K562 (cell line): ENCODE data around the gene OR2AT4. TPM values are rescaled to one million over a fixed set of nuclear protein-coding genes. Genes with fewer than 3 reads are reported as not detected.
A peak's percentile ranks its signal among the peaks of the same experiment; 100 is the strongest.

Source experiments
- ATAC-seq: fragments of 200-7000 bp; cut with Tn5 transposase; 3 replicates; pipeline ENCODE4 v1.9.1; 2020; ENCODE audit warnings: moderate library complexity
- BruUV-seq: library from RNA; stranded (reverse); fragments of 400-500 nt; replicated peaks from 2 replicates; lab custom pipeline; 2021; lab: Mats Ljungman, UMichigan
- CTCF ChIA-PET: fragments of 300-600 bp; formaldehyde crosslinking; extraction: SDS; loops from one replicate; lab custom pipeline; 2021; ENCODE audit warnings: low intra/inter-chr PET ratio; lab: Yijun Ruan, JAX
- POLR2A ChIA-PET: fragments of 300-600, 350-650 bp; sonication (Branson Sonifier 250); formaldehyde crosslinking; extraction: SDS; loops from one replicate; lab custom pipeline; 2021; ENCODE audit warnings: antibody characterized with exemption, inconsistent platforms; lab: Yijun Ruan, JAX
- DNase-seq, 4 experiments: peaks; one replicate each; pipeline versions ENCODE4 v3.0.0 to v3.0.0-alpha.2; 2011 to 2018; ENCODE audit warnings: low spot score in 3 of 4, mixed read lengths in 3 of 4; ENCODE audit errors: extremely low read depth in 1 of 4
- FAIRE-seq: peaks from 2 replicates; lab custom pipeline; 2011; peaks lifted over from hg19 to GRCh38; lab: Jason Lieb, UNC
- H2AFZ ChIP-seq: 2 replicates; pipeline ENCODE4 v1.6.0; 2011; ENCODE audit warnings: low read depth, low read length, control low read depth, inconsistent platforms
- H3K27ac ChIP-seq: fragments of 200-600 bp; 3 replicates; pipeline ENCODE4 v1.8.0; 2011; ENCODE audit warnings: low read depth, mild to moderate bottlenecking, control low read depth, inconsistent platforms, low read length, moderate library complexity, mixed read lengths; ENCODE audit errors: extremely low read depth
- H3K27me3 ChIP-seq, 2 experiments: fragments of 300-600 bp in 1 of 2; 2 replicates in 1 of 2; 3 replicates in 1 of 2; pipeline versions ENCODE4 v1.6.0 to v1.8.0; 2011; ENCODE audit warnings: inconsistent platforms in 2 of 2, low read length in 2 of 2, mild to moderate bottlenecking in 1 of 2, mixed read lengths in 1 of 2, moderate library complexity in 1 of 2; ENCODE audit not compliant: control insufficient read depth in 2 of 2, insufficient read depth in 2 of 2
- H3K36me3 ChIP-seq: fragments of 300-600 bp; 3 replicates; pipeline ENCODE4 v1.8.0; 2011; ENCODE audit warnings: mild to moderate bottlenecking, low read length, inconsistent platforms; ENCODE audit not compliant: control insufficient read depth, insufficient read depth
- H3K4me1 ChIP-seq, 2 experiments: fragments of 200-600 bp in 1 of 2; replicated peaks in 1 of 2; 2 replicates in 1 of 2; 3 replicates in 1 of 2; pipeline versions ENCODE4 v1.5.1 to v1.8.0; 2011; ENCODE audit warnings: inconsistent platforms in 2 of 2, low read length in 2 of 2, mild to moderate bottlenecking in 1 of 2, mixed read lengths in 1 of 2, moderate library complexity in 1 of 2; ENCODE audit not compliant: control insufficient read depth in 2 of 2, insufficient read depth in 2 of 2
- H3K4me2 ChIP-seq: 2 replicates; pipeline ENCODE4 v1.6.1; 2011; ENCODE audit warnings: low read length, control low read depth, inconsistent platforms, mixed read lengths; ENCODE audit not compliant: insufficient read depth
- H3K4me3 ChIP-seq: fragments of 200-600 bp; sonication (generic), shearing (Covaris generic); 2 replicates; pipeline ENCODE4 v1.5.1; 2016; ENCODE audit warnings: control low read depth, inconsistent platforms
- H3K79me2 ChIP-seq: fragments of 200-600 bp; 3 replicates; pipeline ENCODE4 v1.8.0; 2011; ENCODE audit warnings: low read length, inconsistent platforms; ENCODE audit not compliant: control insufficient read depth, insufficient read depth
- H3K9ac ChIP-seq, 2 experiments: 2 replicates each; pipeline versions ENCODE4 v1.6.0 to v1.6.1; 2011; ENCODE audit warnings: low read depth in 2 of 2, low read length in 2 of 2, control low read depth in 1 of 2, inconsistent platforms in 1 of 2, mild to moderate bottlenecking in 1 of 2, mixed read lengths in 1 of 2; ENCODE audit not compliant: insufficient read depth in 1 of 2
- H3K9me1 ChIP-seq: one replicate; pipeline ENCODE4 v1.6.0; 2011; ENCODE audit warnings: inconsistent platforms, mild to moderate bottlenecking, low read length, moderate library complexity; ENCODE audit not compliant: control insufficient read depth, insufficient read depth
- H3K9me3 ChIP-seq: replicated peaks from 2 replicates; pipeline ENCODE4 v1.5.1; 2011; ENCODE audit warnings: low read depth, low read length, inconsistent platforms; ENCODE audit not compliant: control insufficient read depth, insufficient read depth
- H4K20me1 ChIP-seq: replicated peaks from 2 replicates; pipeline ENCODE4 v1.6.1; 2011; ENCODE audit warnings: low read length, inconsistent platforms, mixed read lengths; ENCODE audit not compliant: control insufficient read depth, insufficient read depth
- AFF4 ChIP-seq: sonication (generic); formaldehyde crosslinking; IDR thresholded peaks from 2 replicates; pipeline ENCODE4 v1.8.0; 2023; ENCODE audit warnings: mild to moderate bottlenecking, missing genetic modification reagents
- ARID2 ChIP-seq: fragments of 450-650 bp; IDR thresholded peaks from 2 replicates; pipeline ENCODE4 v1.6.1; 2017; ENCODE audit warnings: antibody characterized with exemption, mild to moderate bottlenecking
- ATF7 ChIP-seq: fragments of 450-650 bp; IDR thresholded peaks from 2 replicates; pipeline ENCODE4 v1.7.1; 2014; ENCODE audit warnings: mild to moderate bottlenecking, moderate library complexity
- CHAMP1 ChIP-seq: fragments of 450-650 bp; IDR thresholded peaks from 2 replicates; pipeline ENCODE4 v1.6.1; 2016; ENCODE audit warnings: mild to moderate bottlenecking
- FOXK1 ChIP-seq: sonication (generic); formaldehyde crosslinking; IDR thresholded peaks from 2 replicates; pipeline ENCODE4 v1.8.0; 2022; ENCODE audit warnings: missing genetic modification reagents, mild to moderate bottlenecking, borderline replicate concordance
- HDGF ChIP-seq: fragments of 450-650 bp; IDR thresholded peaks from 2 replicates; pipeline ENCODE4 v1.6.1; 2016
- MAX ChIP-seq: sonication (generic); formaldehyde crosslinking; IDR thresholded peaks from 2 replicates; pipeline ENCODE4 v1.9.0; 2022; ENCODE audit warnings: mild to moderate bottlenecking, missing genetic modification reagents
- NFE2 ChIP-seq: IDR thresholded peaks from 2 replicates; pipeline ENCODE4 v1.6.1; 2014; ENCODE audit warnings: antibody characterized with exemption, low read depth
- RBBP5 ChIP-seq: fragments of 200-600 bp; sonication (generic); IDR thresholded peaks from 2 replicates; pipeline ENCODE4 v1.6.1; 2012; ENCODE audit warnings: borderline replicate concordance, mild to moderate bottlenecking, low read length, control low read depth, inconsistent platforms; ENCODE audit not compliant: insufficient read depth, poor library complexity, severe bottlenecking
- RBM22 ChIP-seq: fragments of 200-400 bp; formaldehyde crosslinking; IDR thresholded peaks from 2 replicates; pipeline ENCODE4 v1.6.1; 2018; ENCODE audit warnings: low read length, low read depth; ENCODE audit not compliant: poor library complexity, severe bottlenecking
- SMAD3 ChIP-seq: fragments of 450-650 bp; formaldehyde crosslinking; conservative IDR thresholded peaks from 2 replicates; pipeline ENCODE4 v1.4.0; 2020; ENCODE audit warnings: mild to moderate bottlenecking
- SMARCC2 ChIP-seq: fragments of 450-650 bp; IDR thresholded peaks from 2 replicates; pipeline ENCODE4 v1.6.1; 2017; ENCODE audit warnings: antibody characterized with exemption, moderate library complexity, mild to moderate bottlenecking, low read depth
- TAF15 ChIP-seq: fragments of 200-400 bp; formaldehyde crosslinking; IDR thresholded peaks from 2 replicates; pipeline ENCODE4 v1.6.1; 2017; ENCODE audit warnings: mild to moderate bottlenecking, low read depth, low read length, moderate library complexity
- ZBTB2 ChIP-seq: fragments of 450-650 bp; IDR thresholded peaks from 2 replicates; pipeline ENCODE4 v1.6.1; 2016; ENCODE audit warnings: antibody characterized with exemption
- ZNF3 ChIP-seq: fragments of 250-450 bp; sonication (Bioruptor Pico); IDR thresholded peaks from 2 replicates; pipeline ENCODE4 v1.5.0; 2021; ENCODE audit warnings: mild to moderate bottlenecking, moderate library complexity
- ZNF766 ChIP-seq: fragments of 200-800 bp; sonication (Bioruptor generic); conservative IDR thresholded peaks from 2 replicates; pipeline ENCODE4 v1.6.1; 2016; ENCODE audit warnings: missing genetic modification characterization, missing compliant biosample characterization
- WGBS: fragments of 100-300 bp; shearing (Covaris generic); methylation state at CpG from one replicate; pipeline ENCODE4 v1.1.6; 2016; ENCODE audit warnings: low coverage, mixed read lengths; ENCODE audit not compliant: insufficient coverage; ENCODE audit errors: missing lambda C conversion rate; 5-methylcytosine and 5-hydroxymethylcytosine counted together
- in situ Hi-C: fragments of 300-500 bp; cut with MboI; formaldehyde crosslinking; loops from 4 replicates; pipeline ENCODE4 v1.15.0; 2018; ENCODE audit warnings: inconsistent platforms, mixed read lengths
- intact Hi-C: fragments of 100-400 bp; cut with micrococcal nuclease; formaldehyde crosslinking; loops from 2 replicates; pipeline ENCODE4 v1.14.2; 2022
- polyA plus RNA-seq, 8 experiments: library from polyadenylated mRNA; depleted of rRNA in 4 of 8; stranded (reverse) in 5 of 8; unstranded in 3 of 8; fragments of >200 nt; fragmentation: Nextera tagmentation in 2 of 8; fragmentation: Illumina TruSeq in 1 of 8; extraction: Ambion mirVana in 2 of 8; extraction: Trizol in 1 of 8; gene quantifications; 2 replicates each; pipeline versions ENCODE4 v1.2.1 to v1.2.3, GENCODE V29; 2011 to 2014; ENCODE audit warnings: inconsistent platforms in 1 of 8, missing spikeins in 1 of 8
- total RNA-seq, 7 experiments: library from RNA; depleted of rRNA in 6 of 7; stranded (reverse); fragments of >200 nt in 6 of 7; fragmentation: Illumina TruSeq in 2 of 7; extraction: Trizol in 2 of 7; gene quantifications; 2 replicates each; pipeline versions ENCODE4 v1.2.1 to v1.2.3, GENCODE V29; 2011 to 2021; ENCODE audit warnings: low replicate concordance in 1 of 7

OR2AT4 gene
- total and polyA plus RNA-seq, 9 of the 15 experiments (the other 6 are each of a cell fraction or from before 2014, with no cell fraction given), result 0.86 to 3.1 (median 2.0) TPM

- WGBS, result 71% methylated on average over 1 of the region's 1 CpG
- in situ Hi-C loops, result no loop called here
- CTCF ChIA-PET, result no interaction called here
- TF ChIP-seq AFF4 (CRISPR knock-in tag), result no peak
- no peak for TF ChIP-seq MAX (CRISPR knock-in tag)
- TF ChIP-seq SMAD3 (CRISPR knock-in tag), result no peak
- no peak for TF ChIP-seq ZBTB2
- TF ChIP-seq FOXK1 (CRISPR knock-in tag), result no peak
- no peak for TF ChIP-seq ZNF766 (CRISPR knock-in tag)
- TF ChIP-seq SMARCC2, result no peak
- TF ChIP-seq CHAMP1, result no peak
- TF ChIP-seq ATF7, result no peak
- no peak for TF ChIP-seq NFE2
- TF ChIP-seq RBBP5, result no peak
- TF ChIP-seq ZNF3 (CRISPR knock-in tag), result no peak
- no peak for TF ChIP-seq HDGF
- no peak for TF ChIP-seq ARID2
- TF ChIP-seq TAF15, result no peak
- TF ChIP-seq RBM22, result no peak
These were observed 13.5 kb downstream of the OR2AT4 start for GRCh38 chr11:75083217-75083605.

More at GRCh38 chr11:75083217-75083605, 13.5 kb downstream of the OR2AT4 start:
- Histone ChIP-seq H3K9ac (no peak overlapping the region), H3K4me2 (peak overlapping the region; percentile 24; the same call in 1 of the 2 replicates), H3K36me3 (peaks cover 17% of the 10 kb centered on the region; the same call in 2 of the 3 replicates), H3K9me3 (no peaks in the 10 kb centered on the region), H3K4me1 (peaks cover 4 to 13% of the 10 kb centered on the region in 2 experiments; a peak in 4 of 5 replicates), H3K4me3 (no peak overlapping the region), H4K20me1 (no peaks in the 10 kb centered on the region), H3K27me3 (no peaks in the 10 kb centered on the region), H2AFZ (peak overlapping the region; percentile 80; the same call in 1 of the 2 replicates), H3K27ac (no peak overlapping the region), H3K9me1 (no peaks in the 10 kb centered on the region), H3K79me2 (peaks cover 19% of the 10 kb centered on the region)
- FAIRE-seq (peak; percentile 26), ATAC-seq (no peak), DNase-seq (no peak)
- no TSS peak for BruUV-seq
- intact Hi-C loops, result no loop called here
- POLR2A ChIA-PET, result interaction anchor here (1.0 kb wide), 1 partner anchor 7 kb away, joined by 4 read pairs; no protein-coding TSS in a partner anchor
